RWPE2 (cell line): ENCODE measurements around the gene BUD13.
A peak's percentile ranks its signal among the peaks of the same experiment; 100 is the strongest.
"Not testable (repeated sequence)": the region's sequence is repeated elsewhere in the genome, so short reads cannot be mapped to it uniquely, and the experiment has no call there.

Source experiments
- ATAC-seq: fragments of 200-7000 bp; cut with Tn5 transposase; 3 replicates; pipeline ENCODE4 v1.9.1; 2021; ENCODE audit warnings: low read depth
- DNase-seq: peaks from one replicate; pipeline ENCODE4 v3.0.0-alpha.2; 2020; ENCODE audit warnings: low spot score
- H3K27ac ChIP-seq: fragments of 450-650 bp; 2 replicates; pipeline ENCODE4 v1.5.1; 2017; ENCODE audit warnings: mild to moderate bottlenecking; ENCODE audit not compliant: poor library complexity, severe bottlenecking
- H3K27me3 ChIP-seq: fragments of 250-450 bp; sonication (Bioruptor Pico); 2 replicates; pipeline ENCODE4 v1.5.1; 2021; ENCODE audit warnings: mild to moderate bottlenecking, moderate library complexity; ENCODE audit not compliant: insufficient read depth, poor library complexity, severe bottlenecking
- H3K36me3 ChIP-seq: fragments of 250-450 bp; sonication (Bioruptor Pico); 2 replicates; pipeline ENCODE4 v1.5.1; 2020; ENCODE audit warnings: low read depth, mild to moderate bottlenecking, moderate library complexity
- H3K4me1 ChIP-seq: fragments of 250-450 bp; sonication (Bioruptor Pico); 2 replicates; pipeline ENCODE4 v1.5.1; 2021; ENCODE audit warnings: mild to moderate bottlenecking, moderate library complexity; ENCODE audit not compliant: insufficient read depth, poor library complexity, severe bottlenecking
- H3K4me3 ChIP-seq: fragments of 250-450 bp; sonication (Bioruptor Pico); 2 replicates; pipeline ENCODE4 v1.5.1; 2021; ENCODE audit warnings: mild to moderate bottlenecking, moderate library complexity; ENCODE audit not compliant: severe bottlenecking
- H3K9me3 ChIP-seq: fragments of 250-450 bp; sonication (Bioruptor Pico); 2 replicates; pipeline ENCODE4 v1.5.1; 2021; ENCODE audit warnings: mild to moderate bottlenecking, moderate library complexity; ENCODE audit not compliant: severe bottlenecking
- CTCF ChIP-seq: fragments of 450-650 bp; IDR thresholded peaks from one replicate; pipeline ENCODE4 v1.5.1; 2017; ENCODE audit warnings: mild to moderate bottlenecking, moderate library complexity; ENCODE audit not compliant: poor library complexity, severe bottlenecking

The BUD13 gene

GRCh38 chr11:116808262-116809175 is 35.7 kb upstream of the BUD13 start:
- DNase-seq (no peak), ATAC-seq (0 out of 3 replicates have a peak, but pooled peaks have one; percentile 21)
- no peaks in the 10 kb centered on the region for H3K4me1 ChIP-seq
- H3K36me3 ChIP-seq: no peaks in the 10 kb centered on the region
- no peak for TF ChIP-seq CTCF
- H3K9me3 ChIP-seq: peaks cover 2% of the 10 kb centered on the region
- H3K27ac ChIP-seq: no peak overlapping the region
- H3K27me3 ChIP-seq: no peaks in the 10 kb centered on the region
- H3K4me3 ChIP-seq: no peak overlapping the region

DNA sequence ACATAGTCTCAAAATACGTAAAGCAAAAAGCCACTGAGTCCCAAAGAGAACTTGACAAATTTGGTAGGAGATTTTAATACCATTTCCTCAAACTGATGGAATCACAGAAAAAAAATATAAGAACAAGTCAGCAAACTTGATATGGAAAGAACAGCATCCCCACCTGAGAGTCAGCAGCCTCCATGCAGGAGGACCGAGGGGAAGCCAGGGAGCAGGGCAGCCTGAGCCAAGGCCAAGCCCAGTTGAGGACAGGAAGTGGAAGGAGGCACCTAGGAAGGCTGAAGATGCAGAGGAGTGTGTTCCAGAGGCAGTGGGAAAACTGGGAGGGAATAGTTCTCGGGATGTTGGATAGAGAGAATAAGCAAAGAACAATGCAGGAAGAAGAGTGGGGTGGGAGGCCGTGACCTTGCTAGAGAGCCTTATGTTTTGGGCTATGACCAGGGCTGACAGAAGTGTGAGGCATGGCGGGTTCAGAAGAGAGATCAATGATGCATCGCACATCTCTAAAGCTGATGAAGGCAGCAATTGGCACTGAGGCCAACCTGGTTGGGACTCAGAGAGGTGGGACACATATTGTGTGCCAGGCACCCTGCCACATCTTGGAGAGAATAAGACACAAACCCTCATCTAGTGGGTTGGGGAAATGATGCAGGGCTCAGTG is 34.9 kb upstream of the BUD13 start:
- H3K27ac ChIP-seq: no peak overlapping the region
- ATAC-seq (no peak), DNase-seq (no peak)
- TF ChIP-seq CTCF: no peak
- H3K36me3 ChIP-seq: no peaks in the 10 kb centered on the region
- no peaks in the 10 kb centered on the region for H3K27me3 ChIP-seq
- peaks cover 2% of the 10 kb centered on the region for H3K9me3 ChIP-seq
- H3K4me3 ChIP-seq: no peak overlapping the region
- H3K4me1 ChIP-seq: no peaks in the 10 kb centered on the region

DNA sequence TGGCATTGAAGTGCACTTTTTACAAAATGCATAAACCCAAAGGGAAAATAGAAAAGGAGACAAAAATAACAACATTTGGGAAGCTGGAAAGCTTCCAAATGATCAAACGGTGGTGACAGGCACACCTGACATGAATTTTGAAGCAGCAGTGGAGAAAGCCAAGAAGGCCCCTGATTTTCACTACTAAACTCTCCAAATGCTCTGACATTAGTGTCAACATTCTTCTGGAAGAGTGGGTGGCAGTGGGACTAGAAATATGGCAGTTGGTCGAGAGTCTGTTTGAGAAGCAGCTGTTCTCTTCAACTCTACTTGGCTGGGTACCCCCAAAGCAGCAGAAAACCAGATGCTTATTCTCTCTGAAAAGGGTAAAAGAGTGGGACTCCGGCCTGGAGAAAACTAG is 31.2 kb upstream of the BUD13 start:
- H3K9me3 ChIP-seq: no peaks in the 10 kb centered on the region
- no peak for ATAC-seq
- H3K4me1 ChIP-seq: no peaks in the 10 kb centered on the region
- H3K27ac ChIP-seq: no peak overlapping the region
- no peak overlapping the region for H3K4me3 ChIP-seq
- no peak for TF ChIP-seq CTCF
- no peaks in the 10 kb centered on the region for H3K36me3 ChIP-seq
- H3K27me3 ChIP-seq: no peaks in the 10 kb centered on the region
- no peak for DNase-seq

DNA sequence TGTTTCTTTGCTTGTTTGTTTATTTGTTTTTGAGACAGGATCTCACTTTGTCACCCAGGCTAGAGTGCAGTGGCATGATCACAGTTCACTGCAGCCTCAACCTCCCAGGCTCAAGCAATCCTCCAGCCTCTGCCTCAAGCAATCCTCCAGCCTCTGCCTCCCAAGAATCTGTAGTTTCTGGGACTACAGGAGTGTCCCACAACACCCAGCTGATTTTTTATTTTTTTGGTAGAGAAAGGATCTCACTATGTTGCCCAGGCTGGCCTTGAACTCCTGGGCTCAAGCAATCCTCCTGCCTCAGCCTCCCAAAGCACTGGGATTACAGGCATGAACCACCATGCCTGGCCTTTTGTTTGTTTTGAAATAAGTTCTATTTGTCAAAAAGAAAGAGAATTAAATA is 28.9 kb upstream of the BUD13 start:
- H3K27ac ChIP-seq, H3K36me3 ChIP-seq, H3K9me3 ChIP-seq, H3K27me3 ChIP-seq, ATAC-seq, H3K4me3 ChIP-seq, DNase-seq, H3K4me1 ChIP-seq: not testable (repeated sequence)

DNA sequence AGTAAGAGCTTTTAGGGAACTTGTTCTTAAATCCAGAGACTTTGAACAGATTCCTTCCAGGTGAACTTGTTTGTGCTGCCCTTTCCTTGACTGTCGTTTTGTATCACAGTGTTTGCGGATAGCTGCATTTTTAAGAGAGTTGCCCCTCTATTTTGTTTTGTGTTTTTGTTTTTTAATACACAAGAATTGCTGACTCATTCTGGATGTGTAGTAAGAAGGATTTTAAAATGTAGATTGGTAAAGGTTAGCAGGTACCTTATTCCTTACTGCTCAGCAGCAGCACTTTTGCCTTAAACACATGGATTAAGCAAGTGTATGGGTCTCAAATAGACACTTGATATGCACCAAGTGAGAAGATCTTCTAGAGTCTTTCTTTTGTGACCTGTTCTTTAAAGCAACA is 27.8 kb upstream of the BUD13 start:
- Histone ChIP-seq H3K36me3 (no peaks in the 10 kb centered on the region), H3K27ac (no peak overlapping the region), H3K9me3 (no peaks in the 10 kb centered on the region), H3K4me1 (no peaks in the 10 kb centered on the region), H3K27me3 (no peaks in the 10 kb centered on the region), H3K4me3 (no peak overlapping the region)
- DNase-seq: no peak
- TF ChIP-seq CTCF: no peak
- ATAC-seq: no peak
